T47D (cell line): ENCODE data around the gene SRPK1.

Experiments used
- DNase-seq, 2 experiments: peaks; one replicate each; pipeline versions ENCODE4 v3.0.0 to v3.0.0-alpha.2; 2011 to 2012; ENCODE audit warnings: low read depth in 1 of 2, low spot score in 1 of 2
- JUND ChIP-seq: IDR thresholded peaks from 2 replicates; pipeline ENCODE4 v1.6.1; 2012; ENCODE audit warnings: low read depth
- in situ Hi-C: cut with HindIII; loops from 2 replicates; pipeline ENCODE4 v1.10.0; 2016; ENCODE audit warnings: low sequenced_read_pairs, low pct_unique_long_range_greater_than_20kb

SRPK1 gene

GRCh38 chr6:35811699-35811995, 109.3 kb downstream of the SRPK1 start:
- TF ChIP-seq JUND, result no peak
- in situ Hi-C loops, result no loop called here
- no peak for DNase-seq

GRCh38 chr6:35810971-35811698, 109.8 kb downstream of the SRPK1 start:
- TF ChIP-seq JUND, result no peak
- in situ Hi-C loops, result no loop called here
- DNase-seq, result no peak

- in situ Hi-C loops, result no loop called here
- DNase-seq, result no peak
- TF ChIP-seq JUND, result no peak
These were observed 111.1 kb downstream of the SRPK1 start for GRCh38 chr6:35809809-35810208.

- no peak for TF ChIP-seq JUND
- no peak for DNase-seq
- in situ Hi-C loops, result no loop called here
These were observed 112.2 kb downstream of the SRPK1 start for GRCh38 chr6:35808688-35809087.

- in situ Hi-C loops, result no loop called here
- no peak for TF ChIP-seq JUND
- DNase-seq, result peak; percentile 67 to 82
These were observed 115.7 kb downstream of the SRPK1 start, which contains the start of gene LHFPL5 for GRCh38 chr6:35804996-35805736. TSS of gene LHFPL5 (plus strand) at chr6:35805352. CDS start at chr6:35805671, 319 bp downstream.

GRCh38 chr6:35801148-35801547, 119.8 kb downstream of the SRPK1 start:
- DNase-seq, result no peak
- TF ChIP-seq JUND, result no peak
- in situ Hi-C loops, result no loop called here

- no peak for TF ChIP-seq JUND
- DNase-seq, result no peak
- in situ Hi-C loops, result no loop called here
These were observed 122.2 kb downstream of the SRPK1 start for GRCh38 chr6:35798706-35799105.

- TF ChIP-seq JUND, result no peak
- in situ Hi-C loops, result no loop called here
- DNase-seq, result no peak
These were observed 122.9 kb downstream of the SRPK1 start for GRCh38 chr6:35797837-35798526.

- DNase-seq, result peak in 1 of 2 experiments; percentile 67
- in situ Hi-C loops, result no loop called here
- TF ChIP-seq JUND, result no peak
These were observed 124.7 kb downstream of the SRPK1 start for GRCh38 chr6:35796236-35796635.

- no peak for DNase-seq
- in situ Hi-C loops, result no loop called here
- no peak for TF ChIP-seq JUND
These were observed 125.3 kb downstream of the SRPK1 start for GRCh38 chr6:35795453-35796071.

- no peak for DNase-seq
- in situ Hi-C loops, result no loop called here
- TF ChIP-seq JUND, result no peak
These were observed 126.1 kb downstream of the SRPK1 start for GRCh38 chr6:35794536-35795452.

GRCh38 chr6:35790683-35791082, 130.2 kb downstream of the SRPK1 start:
- no peak for DNase-seq
- TF ChIP-seq JUND, result no peak

More at GRCh38 chr6:35790683-35791082, 130.2 kb downstream of the SRPK1 start:
- in situ Hi-C loops, result no loop called here
